ENCODE data around the gene EFNA2.
A peak's percentile ranks its signal among the peaks of the same experiment; 100 is the strongest.

The EFNA2 gene

DNA sequence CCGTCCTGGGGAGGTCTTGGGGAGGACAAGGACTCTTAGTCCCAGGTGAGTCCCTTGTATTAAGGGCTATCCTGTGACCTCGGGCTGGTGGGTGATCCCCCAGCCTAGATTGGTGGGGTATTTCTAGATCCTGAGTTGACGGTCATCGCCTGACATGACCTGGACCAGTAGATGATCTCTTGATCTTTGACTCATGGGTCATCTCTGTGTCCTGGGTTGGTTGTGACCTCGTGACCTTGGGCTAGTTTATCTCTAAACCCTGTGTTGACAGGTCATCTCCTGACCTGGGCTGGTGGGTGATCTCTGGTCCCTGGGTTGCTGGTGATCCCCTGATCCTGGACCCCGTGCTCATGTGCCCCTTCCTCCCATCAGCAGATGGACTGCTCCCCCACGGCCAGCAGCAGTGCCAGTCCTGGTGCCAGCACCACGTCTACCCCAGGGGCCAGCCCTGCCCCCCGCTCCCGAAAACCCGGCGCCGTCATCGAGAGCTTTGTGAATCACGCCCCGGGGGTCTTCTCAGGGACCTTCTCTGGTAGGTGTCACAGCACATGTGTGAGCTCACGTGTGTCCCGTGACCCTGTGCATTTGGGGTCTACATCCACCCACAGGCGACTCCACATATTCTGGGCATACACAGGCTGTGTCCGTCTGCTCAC lies 31.0 kb upstream of the EFNA2 start:
- H3K9me3 Mint-ChIP-seq, result no peaks in the 10 kb centered on the region
- H3K27ac Mint-ChIP-seq, result peak overlapping the region; percentile 75
- ATAC-seq (no peak), DNase-seq (ENCODE audit: low spot score in 2 of 2) (no peak)
- H3K4me3 Mint-ChIP-seq, result peak overlapping the region; percentile 90
- peaks cover 94% of the 10 kb centered on the region for H3K36me3 Mint-ChIP-seq
- peaks cover 31% of the 10 kb centered on the region for H3K4me1 Mint-ChIP-seq

DNA sequence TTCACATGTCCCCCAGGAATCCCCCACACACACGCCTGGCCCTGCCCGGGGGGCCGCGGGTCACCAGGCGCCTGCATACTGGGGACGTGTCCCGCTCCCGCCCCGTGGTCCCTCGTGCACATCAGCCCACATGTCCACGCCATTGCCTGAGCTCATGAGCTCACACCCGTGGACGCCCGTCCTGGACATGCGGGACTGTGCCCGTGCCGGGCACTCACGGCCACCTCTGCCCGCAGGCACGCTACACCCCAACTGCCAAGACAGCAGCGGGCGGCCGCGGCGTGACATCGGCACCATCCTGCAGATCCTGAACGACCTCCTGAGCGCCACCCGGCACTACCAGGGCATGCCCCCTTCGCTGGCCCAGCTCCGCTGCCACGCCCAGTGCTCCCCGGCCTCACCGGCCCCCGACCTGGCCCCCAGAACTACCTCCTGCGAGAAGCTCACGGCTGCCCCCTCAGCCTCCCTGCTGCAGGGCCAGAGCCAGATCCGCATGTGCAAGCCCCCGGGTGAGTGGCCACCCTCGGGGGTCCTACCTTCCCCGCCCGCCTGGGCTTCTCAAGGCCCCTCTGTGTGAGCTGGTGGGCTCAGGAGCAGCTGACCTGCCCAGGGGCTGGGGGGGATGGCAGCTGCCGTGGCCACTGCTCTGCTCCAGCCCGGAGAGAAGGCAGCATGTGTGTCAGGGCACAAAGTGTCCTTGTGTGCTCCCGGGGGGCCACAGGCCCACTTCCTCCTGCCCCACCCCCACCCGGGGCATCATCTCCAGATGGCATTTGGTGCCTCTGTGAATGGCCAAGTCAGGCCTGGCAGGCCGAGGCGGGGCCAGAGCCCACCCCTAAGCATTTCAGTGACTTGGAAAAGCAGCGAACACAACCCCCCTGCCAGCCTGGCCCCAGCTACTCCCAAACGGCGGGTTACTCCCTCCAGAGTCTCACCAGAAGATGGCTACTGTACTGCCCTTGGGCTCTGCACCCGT lies 30.2 kb upstream of the EFNA2 start:
- peak overlapping the region; percentile 75 for H3K27ac Mint-ChIP-seq
- DNase-seq (ENCODE audit: low spot score in 2 of 2) (no peak), ATAC-seq (no peak)
- peak overlapping the region; percentile 90 for H3K4me3 Mint-ChIP-seq
- peaks cover 96% of the 10 kb centered on the region for H3K36me3 Mint-ChIP-seq
- peaks cover 35% of the 10 kb centered on the region for H3K4me1 Mint-ChIP-seq
- no peaks in the 10 kb centered on the region for H3K9me3 Mint-ChIP-seq

DNA sequence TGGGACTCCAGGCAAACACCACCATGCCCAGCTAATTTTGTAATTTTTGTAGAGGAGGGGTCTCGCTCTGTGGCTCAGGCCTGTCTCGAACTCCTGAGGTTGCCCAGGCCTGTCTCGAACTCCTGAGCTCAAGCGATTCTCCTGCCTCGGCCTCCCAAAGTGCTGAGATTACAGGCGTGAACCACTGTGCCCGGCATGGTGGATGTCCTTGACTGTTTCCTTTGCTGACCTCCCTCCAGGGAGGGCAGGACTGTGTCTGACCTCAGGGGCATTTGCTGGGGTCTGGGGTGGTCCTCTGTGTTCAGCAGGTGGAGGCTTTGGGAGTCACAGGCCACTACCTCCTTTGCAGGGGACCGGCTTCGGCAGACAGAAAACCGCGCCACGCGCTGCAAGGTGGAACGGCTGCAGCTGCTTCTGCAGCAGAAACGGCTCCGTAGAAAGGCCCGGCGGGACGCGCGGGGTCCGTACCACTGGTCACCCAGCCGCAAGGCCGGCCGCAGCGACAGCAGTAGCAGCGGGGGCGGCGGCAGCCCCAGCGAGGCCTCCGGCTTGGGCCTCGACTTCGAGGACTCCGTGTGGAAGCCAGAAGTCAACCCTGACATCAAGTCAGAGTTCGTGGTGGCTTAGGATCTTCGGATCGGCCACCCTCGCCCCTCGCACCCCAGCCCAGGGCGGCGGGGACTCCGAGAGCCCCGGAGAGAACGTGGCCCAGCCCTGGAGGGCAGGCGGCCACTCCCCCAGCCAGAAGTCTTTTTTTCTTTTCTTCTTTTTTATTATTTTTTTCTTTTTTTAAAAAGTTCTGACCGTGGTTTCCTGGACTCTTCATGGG lies 28.8 kb upstream of the EFNA2 start:
- H3K36me3 Mint-ChIP-seq, result peaks cover 91% of the 10 kb centered on the region

DNA sequence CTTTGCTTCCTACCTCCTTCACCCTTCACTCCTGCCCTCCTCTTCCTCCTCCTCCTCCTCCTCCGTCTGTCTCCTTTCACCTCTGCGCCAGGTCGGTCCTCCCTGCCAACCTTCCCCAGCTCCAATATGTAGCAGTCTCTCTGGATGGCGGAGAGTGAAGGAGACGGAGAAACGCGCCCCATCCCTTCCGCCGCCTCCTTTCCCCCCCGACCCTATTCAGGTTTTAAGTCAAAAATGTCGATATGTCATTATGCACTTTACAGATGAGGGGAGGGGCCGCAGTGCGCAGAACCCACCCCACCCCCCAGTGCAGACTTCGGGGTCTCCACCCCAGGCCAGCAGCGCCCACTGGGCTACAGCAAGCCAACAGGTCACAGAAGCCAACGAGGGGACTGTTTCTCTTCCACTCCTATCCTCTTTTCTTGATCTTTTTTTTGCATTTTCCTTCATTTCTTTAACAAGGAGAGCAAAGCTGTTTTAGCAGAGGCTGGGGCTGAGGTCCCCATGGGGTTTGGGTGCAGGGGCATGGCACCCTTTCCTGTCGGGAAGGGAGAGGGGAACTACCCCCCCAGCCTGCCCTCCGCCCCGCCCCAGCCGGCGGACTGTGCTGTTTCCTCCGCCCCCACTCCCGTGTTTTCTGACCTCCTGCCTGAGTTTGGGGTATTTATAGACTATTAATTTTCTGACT lies 28.1 kb upstream of the EFNA2 start:
- Mint-ChIP-seq H3K4me3 (peak overlapping the region; percentile 98), H3K4me1 (peaks cover 48% of the 10 kb centered on the region), H3K9me3 (no peaks in the 10 kb centered on the region), H3K36me3 (peaks cover 87% of the 10 kb centered on the region), H3K27ac (peak overlapping the region; percentile 97)
- ATAC-seq (no peak), DNase-seq (ENCODE audit: low spot score in 2 of 2) (no peak)

More for the DNA sequence above, 28.8 kb upstream of the EFNA2 start:
- DNase-seq (ENCODE audit: low spot score in 2 of 2) (no peak), ATAC-seq (no peak)
- Mint-ChIP-seq H3K9me3 (no peaks in the 10 kb centered on the region), H3K4me1 (peaks cover 43% of the 10 kb centered on the region), H3K4me3 (peak overlapping the region; percentile 98), H3K27ac (peak overlapping the region; percentile 97)

DNA sequence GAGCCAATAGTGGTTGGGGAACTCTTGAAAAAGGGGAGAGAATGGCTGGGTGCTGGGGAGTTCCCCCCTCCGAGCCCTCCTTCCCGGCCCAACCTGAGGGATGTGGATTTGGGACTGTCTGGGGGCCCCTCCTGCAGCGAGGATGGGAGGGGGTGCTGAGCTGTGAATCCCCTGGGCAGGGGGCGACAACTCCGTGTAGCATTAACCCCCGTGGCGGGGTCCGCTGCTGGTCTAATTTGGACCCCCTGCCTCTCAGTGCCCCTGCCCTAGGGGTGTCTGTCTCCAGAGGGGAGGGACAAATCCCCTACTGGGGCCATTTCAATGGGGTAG lies 27.5 kb upstream of the EFNA2 start:
- peak overlapping the region; percentile 97 for H3K27ac Mint-ChIP-seq
- DNase-seq (ENCODE audit: low spot score in 2 of 2), result no peak
- peak overlapping the region; percentile 98 for H3K4me3 Mint-ChIP-seq
- H3K4me1 Mint-ChIP-seq, result peaks cover 52% of the 10 kb centered on the region
- H3K9me3 Mint-ChIP-seq, result no peaks in the 10 kb centered on the region
- ATAC-seq, result no peak
- peaks cover 82% of the 10 kb centered on the region for H3K36me3 Mint-ChIP-seq

DNA sequence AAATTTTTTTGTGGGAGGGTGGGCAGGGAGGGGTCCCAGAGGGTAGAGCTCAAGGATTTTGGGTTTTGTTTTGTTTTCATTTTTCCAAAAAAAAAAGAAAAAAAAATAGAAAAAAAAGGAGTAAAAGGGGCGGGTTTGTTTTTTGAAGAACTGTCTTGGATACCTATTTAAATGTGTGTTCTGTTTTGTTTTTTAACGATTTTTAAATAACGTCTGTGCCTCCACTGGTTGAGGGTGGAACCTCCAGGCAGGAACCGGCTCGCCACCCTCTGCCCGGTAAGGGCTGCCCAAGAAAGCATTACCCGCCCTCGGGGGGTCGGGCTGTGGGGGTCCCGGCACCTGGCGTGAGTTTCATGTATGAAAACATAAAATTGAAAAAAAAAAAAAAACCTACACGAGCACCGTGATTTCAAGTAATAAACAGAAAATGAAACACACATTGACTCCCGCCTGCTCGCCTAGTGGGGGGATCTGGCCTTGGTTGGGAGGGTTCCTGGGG lies 26.9 kb upstream of the EFNA2 start:
- no peak for DNase-seq (ENCODE audit: low spot score in 2 of 2)
- peaks cover 75% of the 10 kb centered on the region for H3K36me3 Mint-ChIP-seq
- no peaks in the 10 kb centered on the region for H3K9me3 Mint-ChIP-seq
- peak overlapping the region; percentile 97 for H3K27ac Mint-ChIP-seq
- H3K4me3 Mint-ChIP-seq, result peak overlapping the region; percentile 98
- ATAC-seq, result no peak
- H3K4me1 Mint-ChIP-seq, result peaks cover 50% of the 10 kb centered on the region

DNA sequence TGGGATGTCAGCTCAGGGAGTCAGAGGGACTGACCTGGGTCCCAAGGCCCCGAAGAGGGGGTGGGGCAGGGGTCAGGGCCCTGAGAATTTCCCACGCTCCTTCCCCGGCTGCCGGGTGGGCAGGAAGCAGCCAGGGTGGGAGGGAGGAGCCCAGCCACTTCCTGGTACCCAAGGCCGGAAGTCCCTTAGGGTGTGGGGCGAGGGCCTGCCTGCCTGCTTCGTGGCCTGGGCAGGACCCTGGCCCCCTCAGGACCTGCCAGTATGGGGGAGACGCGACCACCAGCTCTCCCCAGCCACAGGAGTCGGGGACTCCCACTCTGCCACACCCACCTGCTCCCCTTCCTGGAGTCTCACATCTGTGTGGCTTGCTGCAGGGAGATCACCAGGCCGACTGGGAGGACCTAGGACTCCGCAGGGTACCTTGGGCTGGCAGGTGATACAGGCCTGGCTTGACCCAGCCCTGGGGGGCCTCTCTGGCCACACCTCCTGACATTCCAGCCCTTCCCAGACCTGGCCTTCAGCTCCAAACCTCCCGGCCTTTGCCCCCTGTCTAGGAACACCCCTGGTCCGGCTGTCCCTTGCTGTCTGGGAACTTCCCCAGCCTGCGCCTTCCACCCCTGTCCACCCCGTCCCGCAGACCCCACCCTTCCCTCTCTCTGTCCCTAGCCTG lies 26.3 kb upstream of the EFNA2 start:
- peak; percentile 61 to 92 for DNase-seq (ENCODE audit: low spot score in 2 of 2)
- H3K9me3 Mint-ChIP-seq, result no peaks in the 10 kb centered on the region
- H3K4me1 Mint-ChIP-seq, result peaks cover 50% of the 10 kb centered on the region
- peak; percentile 56 for ATAC-seq
- peak overlapping the region; percentile 97 for H3K27ac Mint-ChIP-seq
- H3K4me3 Mint-ChIP-seq, result peak overlapping the region; percentile 98
- H3K36me3 Mint-ChIP-seq, result peaks cover 74% of the 10 kb centered on the region

DNA sequence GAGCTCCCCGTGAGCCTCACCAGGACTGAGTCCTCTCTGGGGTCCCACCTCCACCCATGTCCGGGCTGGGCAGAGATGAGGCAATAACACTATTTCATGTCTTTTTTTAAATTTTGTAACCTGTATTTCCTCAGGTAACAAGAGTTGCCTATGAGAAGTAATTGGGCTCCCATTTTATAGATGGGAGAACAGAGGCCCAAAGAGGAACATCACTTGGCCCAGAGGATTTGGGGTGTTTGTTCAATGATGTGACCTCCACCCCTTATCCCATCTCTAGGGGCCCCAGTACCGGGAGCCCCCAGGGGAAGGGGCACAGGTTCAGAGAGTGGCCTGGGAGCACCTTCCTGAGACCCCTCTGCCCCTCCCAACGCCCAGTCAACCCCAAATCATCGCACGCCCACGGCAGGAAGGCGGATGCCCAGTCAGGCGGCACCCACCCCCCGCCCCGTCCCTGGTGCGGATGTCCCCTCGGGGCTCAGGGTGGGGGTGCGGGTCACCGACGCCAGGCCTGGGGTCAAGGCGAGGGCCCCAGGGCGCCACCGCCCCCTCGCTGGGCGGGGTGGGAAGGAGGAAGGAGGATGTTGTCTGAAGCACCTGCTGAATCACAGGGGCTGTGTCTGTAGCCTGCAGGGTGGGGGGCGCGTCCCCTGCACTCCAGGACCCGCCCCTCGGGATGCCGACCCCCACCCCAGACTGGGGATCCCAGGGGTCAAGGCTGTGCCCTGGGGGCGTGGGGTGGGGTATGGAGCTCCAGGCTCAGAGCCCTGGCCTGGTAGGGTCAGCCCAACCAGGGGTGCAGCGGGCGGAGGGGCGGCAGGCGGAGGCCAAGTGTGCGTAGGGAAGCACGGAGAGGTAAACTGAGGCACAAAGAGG lies 25.6 kb upstream of the EFNA2 start:
- peaks cover 52% of the 10 kb centered on the region for H3K4me1 Mint-ChIP-seq
- H3K27ac Mint-ChIP-seq, result peak overlapping the region; percentile 97
- peak; percentile 57 to 86 for DNase-seq (ENCODE audit: low spot score in 2 of 2)
- H3K4me3 Mint-ChIP-seq, result peak overlapping the region; percentile 98
- ATAC-seq, result peak; percentile 52
- H3K9me3 Mint-ChIP-seq, result no peaks in the 10 kb centered on the region
- H3K36me3 Mint-ChIP-seq, result peaks cover 74% of the 10 kb centered on the region

DNA sequence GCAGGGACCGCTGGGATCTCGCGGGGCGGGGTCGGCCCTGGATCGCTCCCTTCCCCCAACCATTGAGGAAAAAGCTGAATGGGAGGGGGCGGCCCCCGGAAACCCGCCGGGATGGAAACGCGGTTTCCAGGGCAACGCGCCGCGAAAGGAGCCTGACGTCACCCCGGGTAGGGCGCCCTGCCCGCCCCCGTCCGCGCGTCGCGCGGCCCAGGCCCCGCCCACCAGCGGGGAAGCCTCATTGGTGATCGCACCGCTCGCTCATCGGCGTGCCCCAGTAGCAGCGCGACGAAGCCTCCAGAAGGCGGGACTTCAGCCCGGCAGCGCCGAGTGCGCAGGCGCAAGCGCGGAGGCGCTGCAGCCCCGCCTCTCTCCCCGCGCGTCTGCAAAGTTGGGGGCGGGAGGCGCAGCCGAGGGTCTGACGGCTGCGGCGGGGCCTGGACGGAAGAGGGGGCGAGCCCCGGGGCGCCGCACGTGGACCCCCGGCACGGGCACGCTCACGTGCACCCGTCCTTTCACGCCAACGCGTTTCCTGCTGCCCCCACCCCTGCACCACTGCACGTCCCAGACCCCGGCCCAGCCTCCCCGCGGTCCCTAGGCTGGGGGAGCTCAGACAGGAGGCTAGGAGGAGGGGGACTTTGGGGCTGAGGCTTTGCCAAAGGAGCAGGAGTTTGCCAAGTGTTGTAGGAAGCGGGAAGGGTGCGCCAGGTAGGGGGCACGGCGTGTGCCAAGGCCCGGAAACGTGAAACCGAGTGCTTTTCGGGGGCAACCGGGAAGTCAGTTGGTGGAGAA lies 24.7 kb upstream of the EFNA2 start:
- DNase-seq (ENCODE audit: low spot score in 2 of 2) (peak; percentile 96 to 98), ATAC-seq (peak; percentile 85)
- H3K36me3 Mint-ChIP-seq, result peaks cover 71% of the 10 kb centered on the region
- H3K4me3 Mint-ChIP-seq, result peak overlapping the region; percentile 98
- peak overlapping the region; percentile 97 for H3K27ac Mint-ChIP-seq
- H3K9me3 Mint-ChIP-seq, result no peaks in the 10 kb centered on the region
- H3K4me1 Mint-ChIP-seq, result peaks cover 58% of the 10 kb centered on the region

DNA sequence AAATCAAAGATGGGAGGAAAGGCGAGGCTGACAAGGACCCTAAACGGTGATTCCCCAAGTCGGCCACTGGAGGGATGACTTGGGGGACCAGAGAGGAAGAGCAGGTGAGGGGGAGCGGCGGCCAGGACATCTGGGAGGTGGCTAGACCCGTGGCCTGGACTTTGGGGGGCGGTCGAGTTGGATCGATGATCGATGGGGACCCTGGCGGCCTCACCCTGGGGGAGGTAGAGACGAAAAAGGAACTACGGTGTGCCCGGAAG lies 24.2 kb upstream of the EFNA2 start:
- Mint-ChIP-seq H3K27ac (peak overlapping the region; percentile 97), H3K4me1 (peaks cover 59% of the 10 kb centered on the region), H3K4me3 (peak overlapping the region; percentile 98), H3K9me3 (no peaks in the 10 kb centered on the region), H3K36me3 (peaks cover 68% of the 10 kb centered on the region)
- ATAC-seq, result no peak
- DNase-seq (ENCODE audit: low spot score in 2 of 2), result no peak

DNA sequence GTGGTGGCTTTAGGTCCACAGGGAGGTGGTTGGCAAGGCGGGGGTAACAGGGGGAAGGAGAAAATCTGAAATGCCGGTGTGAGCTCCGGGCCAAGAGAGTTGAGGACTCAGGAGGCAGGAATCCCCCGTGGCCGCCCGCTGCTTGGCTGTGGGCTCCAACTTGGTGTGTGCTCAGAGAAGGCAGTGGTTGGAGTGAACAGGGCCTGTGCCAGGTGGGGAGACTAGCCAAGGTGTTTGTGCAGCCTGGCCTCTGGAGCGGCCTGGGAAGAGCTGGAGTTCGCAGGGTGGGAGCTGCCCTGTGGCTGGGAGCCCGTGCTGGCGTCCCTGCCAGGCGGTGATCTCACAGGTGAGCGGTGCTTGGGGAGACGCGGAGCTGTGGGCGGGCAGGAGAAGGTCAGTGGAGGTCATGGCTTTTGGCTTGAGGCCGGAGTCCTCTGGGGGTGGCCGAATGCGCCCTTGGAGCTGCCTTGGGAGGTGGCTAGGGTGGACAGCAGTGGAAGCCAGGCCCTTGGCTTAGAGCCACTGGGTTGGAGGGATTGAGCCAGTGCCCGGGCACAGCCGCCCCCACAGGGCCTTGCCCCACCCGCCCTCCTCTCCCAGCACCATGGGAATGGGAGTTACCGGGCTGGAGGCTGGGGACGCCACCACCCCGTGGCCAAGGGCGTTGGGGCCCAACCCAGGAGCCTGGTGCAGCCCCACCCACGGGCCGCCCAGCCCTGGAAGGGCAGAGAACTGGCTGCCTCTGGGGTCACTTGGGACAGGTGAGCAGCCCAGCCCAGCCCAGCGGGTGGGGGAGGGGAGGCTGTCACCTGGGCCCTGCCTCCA lies 23.7 kb upstream of the EFNA2 start:
- Mint-ChIP-seq H3K36me3 (peaks cover 63% of the 10 kb centered on the region), H3K4me3 (peak overlapping the region; percentile 98), H3K9me3 (no peaks in the 10 kb centered on the region), H3K27ac (peak overlapping the region; percentile 97), H3K4me1 (peaks cover 60% of the 10 kb centered on the region)
- ATAC-seq (no peak), DNase-seq (ENCODE audit: low spot score in 2 of 2) (no peak)

DNA sequence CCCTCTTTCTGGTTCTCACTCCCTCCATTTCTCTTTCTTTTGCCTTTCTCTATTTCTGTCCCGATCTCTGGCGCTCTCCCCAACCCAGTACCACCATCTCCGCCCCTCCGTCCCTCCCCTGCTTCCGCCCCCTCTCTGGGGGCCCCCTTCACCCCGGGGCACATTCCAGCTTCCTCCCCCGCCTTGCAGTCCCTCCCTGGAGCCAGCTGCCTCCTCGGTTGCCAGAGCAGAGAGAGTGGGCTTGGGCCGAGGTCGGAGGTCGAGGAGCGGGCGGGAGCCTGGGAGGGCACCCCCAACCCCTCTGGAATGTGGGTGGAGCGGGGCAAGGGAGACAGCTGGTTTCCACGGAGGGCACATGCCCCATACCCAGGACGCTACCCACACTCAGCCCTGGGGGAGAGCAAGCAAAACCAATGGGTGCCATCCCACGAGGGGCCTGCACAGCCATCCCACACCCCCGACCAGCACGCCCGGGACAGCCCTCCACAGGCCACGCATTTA lies 23.0 kb upstream of the EFNA2 start:
- Mint-ChIP-seq H3K4me1 (peaks cover 61% of the 10 kb centered on the region), H3K9me3 (no peaks in the 10 kb centered on the region), H3K4me3 (peak overlapping the region; percentile 98), H3K27ac (peak overlapping the region; percentile 97), H3K36me3 (peaks cover 56% of the 10 kb centered on the region)
- ATAC-seq, result no peak
- DNase-seq (ENCODE audit: low spot score in 2 of 2), result no peak

Measured in stimulated activated effector memory CD8-positive, alpha-beta T cell treated with anti-CD3 and anti-CD28 coated beads, Interleukin-12 subunit alpha, Interleukin-12 subunit beta, amount 100 ng/mL, for 72 hours (primary cell).